ENCODE data around the gene HOXB9. TPM values are rescaled to one million over a fixed set of nuclear protein-coding genes. Genes with fewer than 3 reads are reported as not detected.

Gene HOXB9
- total and polyA plus RNA-seq, 9 of the 15 experiments (the other 6 are each of a cell fraction or from before 2014, with no cell fraction given), result 3.1 to 196 (median 77.6) TPM

- TF ChIP-seq CREB3 (tag; conservative IDR thresholded peaks at IDR 0.05; ENCODE audit: low read depth), result no peak
- TF ChIP-seq LEF1 (IDR thresholded peaks at IDR 0.05), result peak; percentile 57
- no peak for TF ChIP-seq MECOM (CRISPR knock-in tag; IDR thresholded peaks at IDR 0.05)
- no peak for TF ChIP-seq ZNF668 (CRISPR knock-in tag; IDR thresholded peaks at IDR 0.05)
- peak in 1 of 2 experiments; percentile 74; a peak in 1 of 4 replicates for TF ChIP-seq RCOR1 (IDR thresholded peaks at IDR 0.05; ENCODE audit: borderline replicate concordance in 1 of 2, low read depth in 2 of 2, low read length in 2 of 2)
- TF ChIP-seq NFE2L1 (tag; IDR thresholded peaks at IDR 0.05; ENCODE audit: borderline replicate concordance, low read depth), result no peak
- TF ChIP-seq ZNF280B (CRISPR knock-in tag; IDR thresholded peaks at IDR 0.05), result no peak
- TF ChIP-seq, protein P1, sequence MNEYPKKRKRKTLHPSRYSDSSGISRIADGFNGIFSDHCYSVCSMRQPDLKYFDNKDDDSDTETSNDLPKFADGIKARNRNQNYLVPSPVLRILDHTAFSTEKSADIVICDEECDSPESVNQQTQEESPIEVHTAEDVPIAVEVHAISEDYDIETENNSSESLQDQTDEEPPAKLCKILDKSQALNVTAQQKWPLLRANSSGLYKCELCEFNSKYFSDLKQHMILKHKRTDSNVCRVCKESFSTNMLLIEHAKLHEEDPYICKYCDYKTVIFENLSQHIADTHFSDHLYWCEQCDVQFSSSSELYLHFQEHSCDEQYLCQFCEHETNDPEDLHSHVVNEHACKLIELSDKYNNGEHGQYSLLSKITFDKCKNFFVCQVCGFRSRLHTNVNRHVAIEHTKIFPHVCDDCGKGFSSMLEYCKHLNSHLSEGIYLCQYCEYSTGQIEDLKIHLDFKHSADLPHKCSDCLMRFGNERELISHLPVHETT (CRISPR knock-in tag; conservative IDR thresholded peaks at IDR 0.05 in 1 of 2, IDR thresholded peaks at IDR 0.05 in 1 of 2), result no peak
- TF ChIP-seq, protein P2, sequence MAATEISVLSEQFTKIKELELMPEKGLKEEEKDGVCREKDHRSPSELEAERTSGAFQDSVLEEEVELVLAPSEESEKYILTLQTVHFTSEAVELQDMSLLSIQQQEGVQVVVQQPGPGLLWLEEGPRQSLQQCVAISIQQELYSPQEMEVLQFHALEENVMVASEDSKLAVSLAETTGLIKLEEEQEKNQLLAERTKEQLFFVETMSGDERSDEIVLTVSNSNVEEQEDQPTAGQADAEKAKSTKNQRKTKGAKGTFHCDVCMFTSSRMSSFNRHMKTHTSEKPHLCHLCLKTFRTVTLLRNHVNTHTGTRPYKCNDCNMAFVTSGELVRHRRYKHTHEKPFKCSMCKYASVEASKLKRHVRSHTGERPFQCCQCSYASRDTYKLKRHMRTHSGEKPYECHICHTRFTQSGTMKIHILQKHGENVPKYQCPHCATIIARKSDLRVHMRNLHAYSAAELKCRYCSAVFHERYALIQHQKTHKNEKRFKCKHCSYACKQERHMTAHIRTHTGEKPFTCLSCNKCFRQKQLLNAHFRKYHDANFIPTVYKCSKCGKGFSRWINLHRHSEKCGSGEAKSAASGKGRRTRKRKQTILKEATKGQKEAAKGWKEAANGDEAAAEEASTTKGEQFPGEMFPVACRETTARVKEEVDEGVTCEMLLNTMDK (IDR thresholded peaks at IDR 0.05; ENCODE audit: borderline replicate concordance, insufficient read depth, low read depth, low read length, poor library complexity, severe bottlenecking), result peak; percentile 79
- TF ChIP-seq KLF16 (IDR thresholded peaks at IDR 0.05), result no peak
- TF ChIP-seq ZNF436 (CRISPR knock-in tag; IDR thresholded peaks at IDR 0.05), result no peak
- TF ChIP-seq TAF9B (IDR thresholded peaks at IDR 0.05; ENCODE audit: partially characterized antibody), result no peak
- TF ChIP-seq RBBP5 (IDR thresholded peaks at IDR 0.05; ENCODE audit: borderline replicate concordance, insufficient read depth, low read length, poor library complexity, severe bottlenecking), result peak; percentile 75
- no peak for TF ChIP-seq CHD1 (IDR thresholded peaks at IDR 0.05; ENCODE audit: low read length)
- TF ChIP-seq, protein P3, sequence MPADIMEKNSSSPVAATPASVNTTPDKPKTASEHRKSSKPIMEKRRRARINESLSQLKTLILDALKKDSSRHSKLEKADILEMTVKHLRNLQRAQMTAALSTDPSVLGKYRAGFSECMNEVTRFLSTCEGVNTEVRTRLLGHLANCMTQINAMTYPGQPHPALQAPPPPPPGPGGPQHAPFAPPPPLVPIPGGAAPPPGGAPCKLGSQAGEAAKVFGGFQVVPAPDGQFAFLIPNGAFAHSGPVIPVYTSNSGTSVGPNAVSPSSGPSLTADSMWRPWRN (IDR thresholded peaks at IDR 0.05; ENCODE audit: low read depth), result no peak
- TF ChIP-seq RNF219 (CRISPR knock-in tag; IDR thresholded peaks at IDR 0.05), result no peak
Observed at GRCh38 chr17:48636177-48637018, 10.2 kb upstream of the HOXB9 start (continued).

Measured in K562 (cell line).